HEK293 (cell line): ENCODE results near the gene TRAM2.

Source experiments
- BCL11A ChIP-seq: fragments of 450-650 bp; formaldehyde crosslinking; IDR thresholded peaks from 2 replicates; pipeline ENCODE4 v1.5.1; 2016; ENCODE audit warnings: low read depth, missing biosample characterization, missing genetic modification characterization
- GLIS2 ChIP-seq: fragments of 450-650 bp; formaldehyde crosslinking; IDR thresholded peaks from 2 replicates; pipeline ENCODE4 v1.5.1; 2016; ENCODE audit warnings: missing biosample characterization, missing genetic modification characterization
- KLF16 ChIP-seq: fragments of 450-650 bp; formaldehyde crosslinking; IDR thresholded peaks from 2 replicates; pipeline ENCODE4 v1.5.1; 2017; ENCODE audit warnings: missing biosample characterization, missing genetic modification characterization
- SCRT1 ChIP-seq: fragments of 450-650 bp; formaldehyde crosslinking; IDR thresholded peaks from 2 replicates; pipeline ENCODE4 v1.5.1; 2016; ENCODE audit warnings: missing biosample characterization, missing genetic modification characterization, borderline replicate concordance
- SETDB1 ChIP-seq: IDR thresholded peaks from one replicate; pipeline ENCODE4 v1.6.1; 2017; ENCODE audit warnings: mild to moderate bottlenecking, low read length, moderate library complexity, mixed read lengths; ENCODE audit not compliant: insufficient read length
- TCF7L2 ChIP-seq: IDR thresholded peaks from 2 replicates; pipeline ENCODE4 v1.6.1; 2011; ENCODE audit warnings: low read depth, mild to moderate bottlenecking, inconsistent platforms, low read length, moderate library complexity, borderline replicate concordance
- YY2 ChIP-seq: fragments of 450-650 bp; formaldehyde crosslinking; IDR thresholded peaks from 2 replicates; pipeline ENCODE4 v1.5.1; 2016; ENCODE audit warnings: missing biosample characterization, missing genetic modification characterization
- ZFP3 ChIP-seq: fragments of 450-650 bp; formaldehyde crosslinking; IDR thresholded peaks from 2 replicates; pipeline ENCODE4 v1.5.1; 2016; ENCODE audit warnings: low read depth, missing biosample characterization, missing genetic modification characterization
- ZFP41 ChIP-seq: fragments of 450-650 bp; formaldehyde crosslinking; IDR thresholded peaks from 2 replicates; pipeline ENCODE4 v1.5.1; 2016; ENCODE audit warnings: missing biosample characterization, missing genetic modification characterization, borderline replicate concordance
- ZNF16 ChIP-seq: fragments of 450-650 bp; formaldehyde crosslinking; IDR thresholded peaks from 2 replicates; pipeline ENCODE4 v1.5.1; 2016; ENCODE audit warnings: low read depth, missing biosample characterization, missing genetic modification characterization
- ZNF311 ChIP-seq: fragments of 450-650 bp; formaldehyde crosslinking; IDR thresholded peaks from 2 replicates; pipeline ENCODE4 v1.5.1; 2017; ENCODE audit warnings: missing biosample characterization, missing genetic modification characterization, borderline replicate concordance
- ZNF335 ChIP-seq: fragments of 450-650 bp; formaldehyde crosslinking; conservative IDR thresholded peaks from 2 replicates; pipeline ENCODE4 v1.5.1; 2016; ENCODE audit warnings: missing biosample characterization, missing genetic modification characterization
- ZNF391 ChIP-seq: fragments of 450-650 bp; formaldehyde crosslinking; IDR thresholded peaks from 2 replicates; pipeline ENCODE4 v1.5.1; 2016; ENCODE audit warnings: low read depth, missing biosample characterization, missing genetic modification characterization, borderline replicate concordance
- ZNF394 ChIP-seq: fragments of 450-650 bp; formaldehyde crosslinking; IDR thresholded peaks from 2 replicates; pipeline ENCODE4 v1.5.1; 2016; ENCODE audit warnings: missing biosample characterization, missing genetic modification characterization, mild to moderate bottlenecking, moderate library complexity, borderline replicate concordance
- ZNF423 ChIP-seq: fragments of 450-650 bp; formaldehyde crosslinking; IDR thresholded peaks from 2 replicates; pipeline ENCODE4 v1.5.1; 2016; ENCODE audit warnings: missing biosample characterization, missing genetic modification characterization
- ZNF433 ChIP-seq: fragments of 450-650 bp; formaldehyde crosslinking; IDR thresholded peaks from 2 replicates; pipeline ENCODE4 v1.5.1; 2016; ENCODE audit warnings: missing biosample characterization, missing genetic modification characterization, low read depth
- ZNF624 ChIP-seq: fragments of 450-650 bp; formaldehyde crosslinking; IDR thresholded peaks from 2 replicates; pipeline ENCODE4 v1.5.1; 2017; ENCODE audit warnings: missing biosample characterization, missing genetic modification characterization
- ZNF843 ChIP-seq: fragments of 450-650 bp; formaldehyde crosslinking; IDR thresholded peaks from 2 replicates; pipeline ENCODE4 v1.5.1; 2016; ENCODE audit warnings: missing biosample characterization, missing genetic modification characterization
- TF ChIP-seq, protein P1 (sequence below): fragments of 450-650 bp; formaldehyde crosslinking; IDR thresholded peaks from 2 replicates; pipeline ENCODE4 v1.5.1; 2016; ENCODE audit warnings: missing biosample characterization, missing genetic modification characterization
- TF ChIP-seq, protein P2 (sequence below): fragments of 450-650 bp; formaldehyde crosslinking; IDR thresholded peaks from 2 replicates; pipeline ENCODE4 v1.5.1; 2017; ENCODE audit warnings: missing biosample characterization, missing genetic modification characterization
- TF ChIP-seq, protein P3 (sequence below): fragments of 450-650 bp; formaldehyde crosslinking; optimal IDR thresholded peaks from 2 replicates; pipeline ENCODE3; 2016; ENCODE audit warnings: missing biosample characterization, mild to moderate bottlenecking, missing genetic modification characterization
- TF ChIP-seq, protein P4 (sequence below): IDR thresholded peaks from 2 replicates; pipeline ENCODE4 v1.6.1; 2011; ENCODE audit warnings: mild to moderate bottlenecking, low read depth, low read length, borderline replicate concordance
- TF ChIP-seq, protein P5 (sequence below): fragments of 450-650 bp; IDR thresholded peaks from 2 replicates; pipeline ENCODE4 v1.5.1; 2018; ENCODE audit warnings: missing biosample characterization, missing genetic modification characterization
- TF ChIP-seq, protein P6 (sequence below): fragments of 450-650 bp; formaldehyde crosslinking; IDR thresholded peaks from 2 replicates; pipeline ENCODE4 v1.5.1; 2016; ENCODE audit warnings: missing biosample characterization, missing genetic modification characterization, borderline replicate concordance

Gene TRAM2

DNA sequence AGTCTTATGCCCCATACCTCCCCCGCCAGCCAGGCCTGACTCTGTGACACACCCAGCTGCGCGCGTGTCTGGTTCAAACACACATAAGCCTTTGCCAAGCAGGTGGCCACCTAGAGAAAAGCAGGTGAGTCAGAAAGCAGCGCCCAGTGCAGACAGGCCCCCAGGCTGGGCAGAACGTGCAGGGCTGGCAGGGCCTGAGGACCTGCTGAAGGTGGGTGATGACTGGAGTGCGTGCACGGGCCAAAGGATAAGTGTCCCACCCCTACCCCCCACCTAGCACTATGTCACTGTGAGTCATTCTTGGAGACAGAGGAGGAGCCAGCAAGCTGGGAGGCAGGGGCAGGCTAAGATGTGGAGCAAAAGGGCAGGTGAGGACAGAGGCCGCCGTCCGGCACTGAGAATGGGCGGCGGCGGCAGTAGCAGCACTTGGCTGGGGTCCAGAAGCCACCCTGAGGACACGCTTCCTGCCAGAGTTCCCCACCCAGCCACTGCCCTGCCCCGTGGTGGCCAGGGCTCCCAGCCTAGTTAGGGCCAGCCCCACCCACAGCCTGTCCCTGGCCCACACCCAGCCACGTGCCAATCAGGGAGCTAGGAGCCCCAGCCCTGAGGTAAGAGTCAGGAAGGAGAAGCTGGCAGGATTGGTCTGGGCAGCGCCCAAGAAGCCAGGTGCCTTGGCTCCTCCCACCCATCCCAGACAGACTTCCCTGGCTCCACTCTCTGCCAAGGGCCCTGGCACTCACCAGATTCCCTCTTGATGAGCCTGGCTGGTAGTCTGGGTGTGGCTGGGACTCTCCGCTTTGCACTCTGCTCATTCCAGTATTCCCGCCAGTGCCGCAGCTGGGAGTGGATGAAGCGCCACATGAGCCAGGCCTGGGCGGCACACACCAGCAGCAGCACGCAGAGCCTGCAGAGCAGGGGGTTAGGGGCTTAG lies 72.7 kb downstream of the TRAM2 start (continued):
- TF ChIP-seq, protein P1, sequence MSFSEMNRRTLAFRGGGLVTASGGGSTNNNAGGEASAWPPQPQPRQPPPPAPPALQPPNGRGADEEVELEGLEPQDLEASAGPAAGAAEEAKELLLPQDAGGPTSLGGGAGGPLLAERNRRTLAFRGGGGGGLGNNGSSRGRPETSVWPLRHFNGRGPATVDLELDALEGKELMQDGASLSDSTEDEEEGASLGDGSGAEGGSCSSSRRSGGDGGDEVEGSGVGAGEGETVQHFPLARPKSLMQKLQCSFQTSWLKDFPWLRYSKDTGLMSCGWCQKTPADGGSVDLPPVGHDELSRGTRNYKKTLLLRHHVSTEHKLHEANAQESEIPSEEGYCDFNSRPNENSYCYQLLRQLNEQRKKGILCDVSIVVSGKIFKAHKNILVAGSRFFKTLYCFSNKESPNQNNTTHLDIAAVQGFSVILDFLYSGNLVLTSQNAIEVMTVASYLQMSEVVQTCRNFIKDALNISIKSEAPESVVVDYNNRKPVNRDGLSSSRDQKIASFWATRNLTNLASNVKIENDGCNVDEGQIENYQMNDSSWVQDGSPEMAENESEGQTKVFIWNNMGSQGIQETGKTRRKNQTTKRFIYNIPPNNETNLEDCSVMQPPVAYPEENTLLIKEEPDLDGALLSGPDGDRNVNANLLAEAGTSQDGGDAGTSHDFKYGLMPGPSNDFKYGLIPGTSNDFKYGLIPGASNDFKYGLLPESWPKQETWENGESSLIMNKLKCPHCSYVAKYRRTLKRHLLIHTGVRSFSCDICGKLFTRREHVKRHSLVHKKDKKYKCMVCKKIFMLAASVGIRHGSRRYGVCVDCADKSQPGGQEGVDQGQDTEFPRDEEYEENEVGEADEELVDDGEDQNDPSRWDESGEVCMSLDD = peak; percentile 49; the same call in 1 of the 2 replicates
- TF ChIP-seq ZNF311 (tag by site-specific recombination) (no peak), ZFP3 (tag by site-specific recombination) (no peak), ZFP41 (no peak), ZNF624 (tag by site-specific recombination) (no peak), KLF16 (tag by site-specific recombination) (peak; percentile 84), ZNF423 (peak; percentile 47; the same call in 1 of the 2 replicates), BCL11A (peak; percentile 54; the same call in 1 of the 2 replicates), ZNF433 (tag by site-specific recombination) (no peak), ZNF391 (peak; percentile 74; the same call in 1 of the 2 replicates), GLIS2 (tag by site-specific recombination) (peak; percentile 92; the same call in 1 of the 2 replicates), ZNF16 (tag by site-specific recombination) (no peak), ZNF843 (tag by site-specific recombination) (peak; percentile 73; the same call in 1 of the 2 replicates), TCF7L2 (no peak), YY2 (tag by site-specific recombination) (no peak), SCRT1 (tag by site-specific recombination) (no peak), SETDB1 (no peak), ZNF335 (tag by site-specific recombination) (peak; percentile 87), ZNF394 (tag by site-specific recombination) (peak; percentile 85)
- TF ChIP-seq, protein P2, sequence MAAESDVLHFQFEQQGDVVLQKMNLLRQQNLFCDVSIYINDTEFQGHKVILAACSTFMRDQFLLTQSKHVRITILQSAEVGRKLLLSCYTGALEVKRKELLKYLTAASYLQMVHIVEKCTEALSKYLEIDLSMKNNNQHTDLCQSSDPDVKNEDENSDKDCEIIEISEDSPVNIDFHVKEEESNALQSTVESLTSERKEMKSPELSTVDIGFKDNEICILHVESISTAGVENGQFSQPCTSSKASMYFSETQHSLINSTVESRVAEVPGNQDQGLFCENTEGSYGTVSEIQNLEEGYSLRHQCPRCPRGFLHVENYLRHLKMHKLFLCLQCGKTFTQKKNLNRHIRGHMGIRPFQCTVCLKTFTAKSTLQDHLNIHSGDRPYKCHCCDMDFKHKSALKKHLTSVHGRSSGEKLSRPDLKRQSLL (tag by site-specific recombination) = no peak
- TF ChIP-seq, protein P3, sequence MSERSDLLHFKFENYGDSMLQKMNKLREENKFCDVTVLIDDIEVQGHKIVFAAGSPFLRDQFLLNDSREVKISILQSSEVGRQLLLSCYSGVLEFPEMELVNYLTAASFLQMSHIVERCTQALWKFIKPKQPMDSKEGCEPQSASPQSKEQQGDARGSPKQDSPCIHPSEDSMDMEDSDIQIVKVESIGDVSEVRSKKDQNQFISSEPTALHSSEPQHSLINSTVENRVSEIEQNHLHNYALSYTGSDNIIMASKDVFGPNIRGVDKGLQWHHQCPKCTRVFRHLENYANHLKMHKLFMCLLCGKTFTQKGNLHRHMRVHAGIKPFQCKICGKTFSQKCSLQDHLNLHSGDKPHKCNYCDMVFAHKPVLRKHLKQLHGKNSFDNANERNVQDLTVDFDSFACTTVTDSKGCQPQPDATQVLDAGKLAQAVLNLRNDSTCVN = peak; percentile 50
- TF ChIP-seq, protein P4, sequence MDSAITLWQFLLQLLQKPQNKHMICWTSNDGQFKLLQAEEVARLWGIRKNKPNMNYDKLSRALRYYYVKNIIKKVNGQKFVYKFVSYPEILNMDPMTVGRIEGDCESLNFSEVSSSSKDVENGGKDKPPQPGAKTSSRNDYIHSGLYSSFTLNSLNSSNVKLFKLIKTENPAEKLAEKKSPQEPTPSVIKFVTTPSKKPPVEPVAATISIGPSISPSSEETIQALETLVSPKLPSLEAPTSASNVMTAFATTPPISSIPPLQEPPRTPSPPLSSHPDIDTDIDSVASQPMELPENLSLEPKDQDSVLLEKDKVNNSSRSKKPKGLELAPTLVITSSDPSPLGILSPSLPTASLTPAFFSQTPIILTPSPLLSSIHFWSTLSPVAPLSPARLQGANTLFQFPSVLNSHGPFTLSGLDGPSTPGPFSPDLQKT = no peak
- TF ChIP-seq, protein P5, sequence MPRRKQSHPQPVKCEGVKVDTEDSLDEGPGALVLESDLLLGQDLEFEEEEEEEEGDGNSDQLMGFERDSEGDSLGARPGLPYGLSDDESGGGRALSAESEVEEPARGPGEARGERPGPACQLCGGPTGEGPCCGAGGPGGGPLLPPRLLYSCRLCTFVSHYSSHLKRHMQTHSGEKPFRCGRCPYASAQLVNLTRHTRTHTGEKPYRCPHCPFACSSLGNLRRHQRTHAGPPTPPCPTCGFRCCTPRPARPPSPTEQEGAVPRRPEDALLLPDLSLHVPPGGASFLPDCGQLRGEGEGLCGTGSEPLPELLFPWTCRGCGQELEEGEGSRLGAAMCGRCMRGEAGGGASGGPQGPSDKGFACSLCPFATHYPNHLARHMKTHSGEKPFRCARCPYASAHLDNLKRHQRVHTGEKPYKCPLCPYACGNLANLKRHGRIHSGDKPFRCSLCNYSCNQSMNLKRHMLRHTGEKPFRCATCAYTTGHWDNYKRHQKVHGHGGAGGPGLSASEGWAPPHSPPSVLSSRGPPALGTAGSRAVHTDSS (tag by site-specific recombination) = no peak
- TF ChIP-seq, protein P6, sequence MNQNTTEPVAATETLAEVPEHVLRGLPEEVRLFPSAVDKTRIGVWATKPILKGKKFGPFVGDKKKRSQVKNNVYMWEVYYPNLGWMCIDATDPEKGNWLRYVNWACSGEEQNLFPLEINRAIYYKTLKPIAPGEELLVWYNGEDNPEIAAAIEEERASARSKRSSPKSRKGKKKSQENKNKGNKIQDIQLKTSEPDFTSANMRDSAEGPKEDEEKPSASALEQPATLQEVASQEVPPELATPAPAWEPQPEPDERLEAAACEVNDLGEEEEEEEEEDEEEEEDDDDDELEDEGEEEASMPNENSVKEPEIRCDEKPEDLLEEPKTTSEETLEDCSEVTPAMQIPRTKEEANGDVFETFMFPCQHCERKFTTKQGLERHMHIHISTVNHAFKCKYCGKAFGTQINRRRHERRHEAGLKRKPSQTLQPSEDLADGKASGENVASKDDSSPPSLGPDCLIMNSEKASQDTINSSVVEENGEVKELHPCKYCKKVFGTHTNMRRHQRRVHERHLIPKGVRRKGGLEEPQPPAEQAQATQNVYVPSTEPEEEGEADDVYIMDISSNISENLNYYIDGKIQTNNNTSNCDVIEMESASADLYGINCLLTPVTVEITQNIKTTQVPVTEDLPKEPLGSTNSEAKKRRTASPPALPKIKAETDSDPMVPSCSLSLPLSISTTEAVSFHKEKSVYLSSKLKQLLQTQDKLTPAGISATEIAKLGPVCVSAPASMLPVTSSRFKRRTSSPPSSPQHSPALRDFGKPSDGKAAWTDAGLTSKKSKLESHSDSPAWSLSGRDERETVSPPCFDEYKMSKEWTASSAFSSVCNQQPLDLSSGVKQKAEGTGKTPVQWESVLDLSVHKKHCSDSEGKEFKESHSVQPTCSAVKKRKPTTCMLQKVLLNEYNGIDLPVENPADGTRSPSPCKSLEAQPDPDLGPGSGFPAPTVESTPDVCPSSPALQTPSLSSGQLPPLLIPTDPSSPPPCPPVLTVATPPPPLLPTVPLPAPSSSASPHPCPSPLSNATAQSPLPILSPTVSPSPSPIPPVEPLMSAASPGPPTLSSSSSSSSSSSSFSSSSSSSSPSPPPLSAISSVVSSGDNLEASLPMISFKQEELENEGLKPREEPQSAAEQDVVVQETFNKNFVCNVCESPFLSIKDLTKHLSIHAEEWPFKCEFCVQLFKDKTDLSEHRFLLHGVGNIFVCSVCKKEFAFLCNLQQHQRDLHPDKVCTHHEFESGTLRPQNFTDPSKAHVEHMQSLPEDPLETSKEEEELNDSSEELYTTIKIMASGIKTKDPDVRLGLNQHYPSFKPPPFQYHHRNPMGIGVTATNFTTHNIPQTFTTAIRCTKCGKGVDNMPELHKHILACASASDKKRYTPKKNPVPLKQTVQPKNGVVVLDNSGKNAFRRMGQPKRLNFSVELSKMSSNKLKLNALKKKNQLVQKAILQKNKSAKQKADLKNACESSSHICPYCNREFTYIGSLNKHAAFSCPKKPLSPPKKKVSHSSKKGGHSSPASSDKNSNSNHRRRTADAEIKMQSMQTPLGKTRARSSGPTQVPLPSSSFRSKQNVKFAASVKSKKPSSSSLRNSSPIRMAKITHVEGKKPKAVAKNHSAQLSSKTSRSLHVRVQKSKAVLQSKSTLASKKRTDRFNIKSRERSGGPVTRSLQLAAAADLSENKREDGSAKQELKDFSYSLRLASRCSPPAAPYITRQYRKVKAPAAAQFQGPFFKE = no peak
